SK-N-SH treated with all-trans-retinoic acid at 6 μM for 48 hours (cell line): ENCODE measurements around the gene ACRV1.
"Not testable (repeated sequence)": the region's sequence is repeated elsewhere in the genome, so short reads cannot be mapped to it uniquely, and the experiment has no call there.

Source experiments
- ATAC-seq: fragments of 200-7000 bp; cut with Tn5 transposase; 3 replicates; pipeline ENCODE4 v1.9.1; 2020; ENCODE audit warnings: mild to moderate bottlenecking, moderate library complexity
- CREB5 ChIP-seq: fragments of 250-450 bp; sonication (Bioruptor Pico); IDR thresholded peaks from 2 replicates; pipeline ENCODE4 v1.5.1; 2020; ENCODE audit warnings: low read depth, mild to moderate bottlenecking, moderate library complexity
- ESRRG ChIP-seq: fragments of 250-450 bp; sonication (Bioruptor Pico); IDR thresholded peaks from 2 replicates; pipeline ENCODE4 v1.6.1; 2021; ENCODE audit warnings: mild to moderate bottlenecking
- OSR1 ChIP-seq: fragments of 250-450 bp; sonication (Bioruptor Pico); IDR thresholded peaks from 2 replicates; pipeline ENCODE4 v1.8.0; 2022; ENCODE audit warnings: moderate library complexity, mild to moderate bottlenecking, inconsistent platforms
- POU6F1 ChIP-seq: fragments of 250-450 bp; sonication (Bioruptor Pico); IDR thresholded peaks from 2 replicates; pipeline ENCODE4 v1.8.0; 2021; ENCODE audit warnings: low read depth, mild to moderate bottlenecking, moderate library complexity, borderline replicate concordance
- RARB ChIP-seq: fragments of 250-450 bp; sonication (Bioruptor Pico); IDR thresholded peaks from 2 replicates; pipeline ENCODE4 v1.8.0; 2021; ENCODE audit warnings: mild to moderate bottlenecking, moderate library complexity
- SNAI2 ChIP-seq: fragments of 250-450 bp; sonication (Bioruptor Pico); IDR thresholded peaks from 2 replicates; pipeline ENCODE4 v1.5.0; 2020; ENCODE audit warnings: mild to moderate bottlenecking, moderate library complexity
- TCF4 ChIP-seq: fragments of 250-450 bp; sonication (Bioruptor Pico); IDR thresholded peaks from 2 replicates; pipeline ENCODE4 v1.8.0; 2021; ENCODE audit warnings: mild to moderate bottlenecking, moderate library complexity, borderline replicate concordance
- TOX ChIP-seq: fragments of 250-450 bp; sonication (Bioruptor Pico); IDR thresholded peaks from 2 replicates; pipeline ENCODE4 v1.8.0; 2021; ENCODE audit warnings: mild to moderate bottlenecking, moderate library complexity, borderline replicate concordance
- TSHZ2 ChIP-seq: fragments of 250-450 bp; sonication (Bioruptor Pico); IDR thresholded peaks from 2 replicates; pipeline ENCODE4 v1.5.0; 2020; ENCODE audit warnings: mild to moderate bottlenecking, moderate library complexity
- ZFP3 ChIP-seq: fragments of 250-450 bp; sonication (Bioruptor Pico); IDR thresholded peaks from 2 replicates; pipeline ENCODE4 v1.5.0; 2020; ENCODE audit warnings: mild to moderate bottlenecking, moderate library complexity
- ZFP30 ChIP-seq: fragments of 450-650 bp; formaldehyde crosslinking; IDR thresholded peaks from 2 replicates; pipeline ENCODE4 v1.5.0; 2022; ENCODE audit warnings: mild to moderate bottlenecking, moderate library complexity
- ZNF565 ChIP-seq: fragments of 450-650 bp; formaldehyde crosslinking; conservative IDR thresholded peaks from 2 replicates; pipeline ENCODE4 v1.5.0; 2020; ENCODE audit warnings: low read depth, mild to moderate bottlenecking, moderate library complexity
- ZNF70 ChIP-seq: fragments of 450-650 bp; formaldehyde crosslinking; IDR thresholded peaks from 2 replicates; pipeline ENCODE4 v1.5.0; 2020; ENCODE audit warnings: mild to moderate bottlenecking, moderate library complexity
- ZNF8 ChIP-seq: fragments of 450-650 bp; formaldehyde crosslinking; IDR thresholded peaks from 2 replicates; pipeline ENCODE4 v1.5.0; 2020; ENCODE audit warnings: mild to moderate bottlenecking, moderate library complexity

ACRV1 gene

GRCh38 chr11:125720781-125721180, 40.1 kb upstream of the ACRV1 start:
- ATAC-seq = no peak
- TF ChIP-seq ZFP3 (CRISPR knock-in tag) (no peak), TCF4 (no peak), OSR1 (CRISPR knock-in tag) (no peak), ZNF8 (CRISPR knock-in tag) (no peak)
- TF ChIP-seq, all 23 proteins: peak for 0

- not testable (repeated sequence) for ATAC-seq
Observed at GRCh38 chr11:125704686-125705085, 24.0 kb upstream of the ACRV1 start.

GRCh38 chr11:125701858-125702621, 21.4 kb upstream of the ACRV1 start:
- TF ChIP-seq OSR1 (CRISPR knock-in tag) (no peak), RARB (CRISPR knock-in tag) (no peak), SNAI2 (CRISPR knock-in tag) (no peak), ZFP3 (CRISPR knock-in tag) (no peak), POU6F1 (CRISPR knock-in tag) (no peak), ZNF70 (no peak), ZNF565 (CRISPR knock-in tag) (no peak)
- no peak for ATAC-seq

- no peak for ATAC-seq
- no peak for TF ChIP-seq ZNF565 (CRISPR knock-in tag)
- TF ChIP-seq TSHZ2 = no peak
- no peak for TF ChIP-seq RARB (CRISPR knock-in tag)
- no peak for TF ChIP-seq CREB5 (CRISPR knock-in tag)
- no peak for TF ChIP-seq TCF4
- no peak for TF ChIP-seq TOX
- TF ChIP-seq POU6F1 (CRISPR knock-in tag) = no peak
Observed at GRCh38 chr11:125701018-125701610, 20.5 kb upstream of the ACRV1 start.

- no peak for ATAC-seq
- TF ChIP-seq ZNF565 (CRISPR knock-in tag) (no peak), ZNF8 (CRISPR knock-in tag) (no peak), TSHZ2 (no peak), ZFP30 (CRISPR knock-in tag) (no peak), ESRRG (CRISPR knock-in tag) (no peak), ZFP3 (CRISPR knock-in tag) (no peak), CREB5 (CRISPR knock-in tag) (no peak)
Observed at GRCh38 chr11:125694951-125695350, 14.3 kb upstream of the ACRV1 start.
